GOT3 (cell line): ENCODE results near the gene LARP6.
"Not testable (repeated sequence)": the region's sequence is repeated elsewhere in the genome, so short reads cannot be mapped to it uniquely, and the experiment has no call there.

Experiments
- DNase-seq: peaks from one replicate; lab custom pipeline; 2025; ENCODE audit warnings: mixed read lengths; lab: John Stamatoyannopoulos, UW

LARP6 gene

GRCh38 chr15:70829371-70830166 lies 24.4 kb downstream of the LARP6 start:
- no peak for DNase-seq

GRCh38 chr15:70827721-70828120 lies 26.2 kb downstream of the LARP6 start:
- DNase-seq = no peak

GRCh38 chr15:70826634-70827033 lies 27.3 kb downstream of the LARP6 start:
- DNase-seq = no peak

GRCh38 chr15:70825841-70826240 lies 28.1 kb downstream of the LARP6 start:
- DNase-seq = no peak

GRCh38 chr15:70823196-70823595 lies 30.8 kb downstream of the LARP6 start:
- DNase-seq = no peak

- DNase-seq = no peak
Observed at GRCh38 chr15:70820214-70820613, 33.7 kb downstream of the LARP6 start.

- no peak for DNase-seq
Observed at GRCh38 chr15:70818580-70818979, 35.4 kb downstream of the LARP6 start.

GRCh38 chr15:70817266-70817665 lies 36.7 kb downstream of the LARP6 start:
- DNase-seq = no peak

- no peak for DNase-seq
Observed at GRCh38 chr15:70815604-70816003, 38.4 kb downstream of the LARP6 start.

GRCh38 chr15:70815011-70815410 lies 38.9 kb downstream of the LARP6 start:
- not testable (repeated sequence) for DNase-seq

GRCh38 chr15:70812827-70813364 lies 41.1 kb downstream of the LARP6 start:
- DNase-seq = no peak

GRCh38 chr15:70810916-70811578 lies 42.9 kb downstream of the LARP6 start:
- no peak for DNase-seq

GRCh38 chr15:70806992-70807712 lies 46.8 kb downstream of the LARP6 start:
- DNase-seq = no peak

GRCh38 chr15:70804388-70804787 lies 49.6 kb downstream of the LARP6 start:
- DNase-seq = not testable (repeated sequence)

GRCh38 chr15:70802629-70803028 lies 51.3 kb downstream of the LARP6 start:
- DNase-seq = no peak

GRCh38 chr15:70801109-70801508 lies 52.8 kb downstream of the LARP6 start:
- DNase-seq = no peak

- no peak for DNase-seq
Observed at GRCh38 chr15:70799667-70800450, 54.1 kb downstream of the LARP6 start.

- no peak for DNase-seq
Observed at GRCh38 chr15:70797464-70797863, 56.5 kb downstream of the LARP6 start.

- no peak for DNase-seq
Observed at GRCh38 chr15:70796516-70797310, 57.2 kb downstream of the LARP6 start.

- no peak for DNase-seq
Observed at GRCh38 chr15:70795311-70795665, 58.7 kb downstream of the LARP6 start.
